ENCODE measurements around the gene CCHCR1. TPM values are rescaled to one million over a fixed set of nuclear protein-coding genes. Genes with fewer than 3 reads are reported as not detected.

Gene CCHCR1
- total and polyA plus RNA-seq, 9 of the 15 experiments (the other 6 are each of a cell fraction or from before 2014, with no cell fraction given): 1.2 to 47.3 (median 32.0) TPM

- H3K36me3 ChIP-seq (ENCODE audit: control insufficient read depth, insufficient read depth, low read length): no peaks in the 10 kb centered on the region
- no peak; the same call in 2 of the 3 replicates for ATAC-seq
- H3K9ac ChIP-seq (ENCODE audit: insufficient read depth in 1 of 2, low read depth in 2 of 2, low read length in 2 of 2): peak overlapping the region in 1 of 2 experiments; percentile 56; a peak in 2 of 4 replicates
- peak overlapping the region; percentile 74; the same call in 1 of the 2 replicates for H2AFZ ChIP-seq (ENCODE audit: low read depth, low read length)
- BruUV-seq (replicated peaks): no TSS peak
- ChIA-PET POLR2A (interaction anchor here (0.8 to 1.2 kb wide), 5 partner anchors 9 to 33 kb away, joined by 3 to 5 read pairs (median 4); partner anchors contain the start of gene PSORS1C2), CTCF (ENCODE audit: low intra/inter-chr PET ratio) (no interaction called here)
- intact Hi-C loops (cut with micrococcal nuclease) (no loop called here), in situ Hi-C loops (cut with MboI) (no loop called here)
- no peak overlapping the region for H3K27ac ChIP-seq (ENCODE audit: extremely low read depth, low read depth, low read length)
- H3K4me1 ChIP-seq (replicated peaks in 1 of 2; ENCODE audit: control insufficient read depth in 2 of 2, insufficient read depth in 2 of 2, low read length in 2 of 2): peaks cover 25 to 33% of the 10 kb centered on the region in 2 experiments
- WGBS (ENCODE audit: insufficient coverage, low coverage, missing lambda C conversion rate): 48% methylated on average over 15 of the region's 16 CpGs
- no peak overlapping the region for H3K4me3 ChIP-seq
- H3K9me3 ChIP-seq (replicated peaks; ENCODE audit: control insufficient read depth, insufficient read depth, low read depth, low read length): no peaks in the 10 kb centered on the region
- no peak for DNase-seq (ENCODE audit: extremely low read depth in 1 of 4, low spot score in 3 of 4)
- no peaks in the 10 kb centered on the region for H3K79me2 ChIP-seq (ENCODE audit: control insufficient read depth, insufficient read depth, low read length)
- H3K9me1 ChIP-seq (ENCODE audit: control insufficient read depth, insufficient read depth, low read length): no peaks in the 10 kb centered on the region
- no peak for FAIRE-seq
- TF ChIP-seq NFE2 (IDR thresholded peaks at IDR 0.05; ENCODE audit: low read depth) (no peak), FOXJ3 (CRISPR knock-in tag; IDR thresholded peaks at IDR 0.05) (no peak), FOXK2 (conservative IDR thresholded peaks at IDR 0.05 in 1 of 2, IDR thresholded peaks at IDR 0.05 in 1 of 2; ENCODE audit: low read depth in 2 of 2) (no peak), MIER1 (IDR thresholded peaks at IDR 0.05; ENCODE audit: low read depth) (no peak), ESRRA (IDR thresholded peaks at IDR 0.05; ENCODE audit: borderline replicate concordance, low read depth) (no peak), TRIM24 (IDR thresholded peaks at IDR 0.05) (no peak)
- H4K20me1 ChIP-seq (replicated peaks; ENCODE audit: control insufficient read depth, insufficient read depth, low read length): no peaks in the 10 kb centered on the region
- H3K27me3 ChIP-seq (ENCODE audit: control insufficient read depth in 2 of 2, insufficient read depth in 2 of 2, low read length in 2 of 2): no peaks in the 10 kb centered on the region
- H3K4me2 ChIP-seq (ENCODE audit: insufficient read depth, low read length): no peak overlapping the region
These were observed 14.6 kb upstream of the CCHCR1 start for GRCh38 chr6:31171931-31172905.
